Keratinocyte (primary cell): ENCODE data around the gene LEFTY1. TPM values are rescaled to one million over a fixed set of nuclear protein-coding genes. Genes with fewer than 3 reads are reported as not detected.
A peak's percentile ranks its signal among the peaks of the same experiment; 100 is the strongest.

ENCODE experiments used
- DNase-seq: peaks from one replicate; pipeline ENCODE4 v3.0.0-alpha.2; 2011; ENCODE audit warnings: low read depth, missing footprints, low spot score
- FAIRE-seq: peaks from 2 replicates; lab custom pipeline; 2011; peaks lifted over from hg19 to GRCh38; lab: Jason Lieb, UNC
- H2AFZ ChIP-seq: 2 replicates; pipeline ENCODE4 v1.6.0; 2012; ENCODE audit warnings: low read length, control low read depth, inconsistent platforms; ENCODE audit not compliant: control insufficient read depth
- H3K27ac ChIP-seq: 2 replicates; pipeline ENCODE4 v1.5.1; 2011; ENCODE audit warnings: low read length; ENCODE audit not compliant: control insufficient read depth, insufficient read depth
- H3K27me3 ChIP-seq: 3 replicates; pipeline ENCODE4 v1.6.0; 2011; ENCODE audit warnings: low read length; ENCODE audit not compliant: control insufficient read depth, insufficient read depth; ENCODE audit errors: extremely low read depth
- H3K36me3 ChIP-seq, 2 experiments: 2 replicates in 1 of 2; 3 replicates in 1 of 2; pipeline ENCODE4 v1.5.1; 2011; ENCODE audit warnings: low read length in 2 of 2, mild to moderate bottlenecking in 1 of 2; ENCODE audit not compliant: control insufficient read depth in 2 of 2, insufficient read depth in 2 of 2; ENCODE audit errors: extremely low read depth in 1 of 2
- H3K4me1 ChIP-seq: 3 replicates; pipeline ENCODE4 v1.5.1; 2011; ENCODE audit warnings: low read length; ENCODE audit not compliant: control insufficient read depth, insufficient read depth; ENCODE audit errors: extremely low read depth
- H3K4me2 ChIP-seq: 3 replicates; pipeline ENCODE4 v1.6.0; 2011; ENCODE audit warnings: low read depth, low read length; ENCODE audit not compliant: control insufficient read depth, insufficient read depth; ENCODE audit errors: extremely low read depth
- H3K4me3 ChIP-seq, 3 experiments: fragments of 200-600 bp in 1 of 3; sonication (generic) in 1 of 3; 2 replicates in 2 of 3; 3 replicates in 1 of 3; pipeline ENCODE4 v1.5.1; 2011 to 2016; ENCODE audit warnings: low read length in 3 of 3, mild to moderate bottlenecking in 3 of 3, control low read depth in 2 of 3, inconsistent platforms in 1 of 3, low read depth in 1 of 3, mixed read lengths in 1 of 3, mixed run types in 1 of 3, moderate library complexity in 1 of 3; ENCODE audit not compliant: control insufficient read depth in 2 of 3, insufficient read depth in 2 of 3; ENCODE audit errors: extremely low read depth in 1 of 3
- H3K79me2 ChIP-seq: 2 replicates; pipeline ENCODE4 v1.6.0; 2012; ENCODE audit warnings: low read length; ENCODE audit not compliant: control insufficient read depth, insufficient read depth
- H3K9ac ChIP-seq: 3 replicates; pipeline ENCODE4 v1.6.0; 2011; ENCODE audit warnings: low read length; ENCODE audit not compliant: control insufficient read depth, insufficient read depth; ENCODE audit errors: extremely low read depth
- H3K9me1 ChIP-seq: 3 replicates; pipeline ENCODE4 v1.6.0; 2011; ENCODE audit warnings: low read length; ENCODE audit not compliant: control insufficient read depth, insufficient read depth; ENCODE audit errors: extremely low read depth
- H3K9me3 ChIP-seq: 2 replicates; pipeline ENCODE4 v1.5.1; 2012; ENCODE audit warnings: low read depth, low read length; ENCODE audit not compliant: control insufficient read depth
- H4K20me1 ChIP-seq: 3 replicates; pipeline ENCODE4 v1.6.0; 2011; ENCODE audit warnings: low read length; ENCODE audit not compliant: control insufficient read depth, insufficient read depth; ENCODE audit errors: extremely low read depth
- EZH2 ChIP-seq: IDR thresholded peaks from one replicate; pipeline ENCODE4 v1.6.1; 2012; ENCODE audit warnings: inconsistent platforms, mild to moderate bottlenecking, low read length, moderate library complexity
- dilution Hi-C: fragments of 300-500 bp; cut with MboI; formaldehyde crosslinking; loops from one replicate; pipeline ENCODE4 v1.7.0; 2020; ENCODE audit warnings: low sequenced_read_pairs; ENCODE audit not compliant: extremely low pct_ligation_motif_present
- polyA plus RNA-seq, 5 experiments: library from polyadenylated mRNA; depleted of rRNA in 3 of 5; stranded (reverse) in 3 of 5; stranded (forward) in 1 of 5; unstranded in 1 of 5; fragments of >200 nt; gene quantifications; 1 replicate in 1 of 5; 2 replicates in 3 of 5; 3 replicates in 1 of 5; pipeline versions ENCODE4 v1.2.1 to v1.2.3, GENCODE V29; 2011 to 2012; ENCODE audit warnings: missing spikeins in 2 of 5, low read depth in 1 of 5, low replicate concordance in 1 of 5
- TF ChIP-seq, protein P1 (sequence below), 3 experiments: IDR thresholded peaks in 1 of 3; conservative IDR thresholded peaks in 1 of 3; optimal IDR thresholded peaks in 1 of 3; 2 replicates in 2 of 3; 3 replicates in 1 of 3; pipeline versions ENCODE3 to v1.5.1; 2011; ENCODE audit warnings: low read length in 3 of 3, mild to moderate bottlenecking in 3 of 3, moderate library complexity in 2 of 3, control low read depth in 1 of 3, inconsistent platforms in 1 of 3; ENCODE audit not compliant: insufficient read depth in 2 of 3; ENCODE audit errors: extremely low read depth in 1 of 3

LEFTY1 gene
- polyA plus RNA-seq, 1 donor (not counting 4 experiments of a cell fraction or from before 2014, with no cell fraction given), result not detected

GRCh38 chr1:225883616-225884265, 5.2 kb downstream of the LEFTY1 start:
- DNase-seq (no peak), FAIRE-seq (no peak)
- H3K9me3 ChIP-seq, result no peaks in the 10 kb centered on the region
- H3K36me3 ChIP-seq, result no peaks in the 10 kb centered on the region
- dilution Hi-C loops, result no loop called here
- no peak overlapping the region for H3K4me2 ChIP-seq
- H3K9ac ChIP-seq, result no peak overlapping the region
- peaks cover 18% of the 10 kb centered on the region for H3K4me1 ChIP-seq
- H4K20me1 ChIP-seq, result peaks cover 8% of the 10 kb centered on the region
- H3K79me2 ChIP-seq, result peaks cover 7% of the 10 kb centered on the region
- H2AFZ ChIP-seq, result no peak overlapping the region
- TF ChIP-seq, protein P1, sequence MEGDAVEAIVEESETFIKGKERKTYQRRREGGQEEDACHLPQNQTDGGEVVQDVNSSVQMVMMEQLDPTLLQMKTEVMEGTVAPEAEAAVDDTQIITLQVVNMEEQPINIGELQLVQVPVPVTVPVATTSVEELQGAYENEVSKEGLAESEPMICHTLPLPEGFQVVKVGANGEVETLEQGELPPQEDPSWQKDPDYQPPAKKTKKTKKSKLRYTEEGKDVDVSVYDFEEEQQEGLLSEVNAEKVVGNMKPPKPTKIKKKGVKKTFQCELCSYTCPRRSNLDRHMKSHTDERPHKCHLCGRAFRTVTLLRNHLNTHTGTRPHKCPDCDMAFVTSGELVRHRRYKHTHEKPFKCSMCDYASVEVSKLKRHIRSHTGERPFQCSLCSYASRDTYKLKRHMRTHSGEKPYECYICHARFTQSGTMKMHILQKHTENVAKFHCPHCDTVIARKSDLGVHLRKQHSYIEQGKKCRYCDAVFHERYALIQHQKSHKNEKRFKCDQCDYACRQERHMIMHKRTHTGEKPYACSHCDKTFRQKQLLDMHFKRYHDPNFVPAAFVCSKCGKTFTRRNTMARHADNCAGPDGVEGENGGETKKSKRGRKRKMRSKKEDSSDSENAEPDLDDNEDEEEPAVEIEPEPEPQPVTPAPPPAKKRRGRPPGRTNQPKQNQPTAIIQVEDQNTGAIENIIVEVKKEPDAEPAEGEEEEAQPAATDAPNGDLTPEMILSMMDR (optimal IDR thresholded peaks at IDR 0.05 in 1 of 3, IDR thresholded peaks at IDR 0.05 in 1 of 3, conservative IDR thresholded peaks at IDR 0.05 in 1 of 3; ENCODE audit: extremely low read depth in 1 of 3, insufficient read depth in 2 of 3, low read length in 3 of 3), result peak in 1 of 3 experiments; percentile 13
- TF ChIP-seq EZH2, result no peak
- H3K4me3 ChIP-seq, result no peak overlapping the region
- H3K9me1 ChIP-seq, result no peaks in the 10 kb centered on the region
- H3K27me3 ChIP-seq, result no peaks in the 10 kb centered on the region
- H3K27ac ChIP-seq, result no peak overlapping the region

- Histone ChIP-seq H3K27ac (peak overlapping the region; percentile 40), H3K9me3 (no peaks in the 10 kb centered on the region), H4K20me1 (peaks cover 8% of the 10 kb centered on the region), H3K27me3 (no peaks in the 10 kb centered on the region), H3K4me1 (peaks cover 18% of the 10 kb centered on the region), H3K9ac (peak overlapping the region; percentile 75), H3K4me3 (peak overlapping the region; percentile 73 to 80 (median 78)), H3K79me2 (peaks cover 7% of the 10 kb centered on the region), H3K36me3 (no peaks in the 10 kb centered on the region), H2AFZ (peak overlapping the region; percentile 86), H3K4me2 (peak overlapping the region; percentile 88), H3K9me1 (no peaks in the 10 kb centered on the region)
- TF ChIP-seq, protein P1 (optimal IDR thresholded peaks at IDR 0.05 in 1 of 3, IDR thresholded peaks at IDR 0.05 in 1 of 3, conservative IDR thresholded peaks at IDR 0.05 in 1 of 3; ENCODE audit: extremely low read depth in 1 of 3, insufficient read depth in 2 of 3, low read length in 3 of 3), result no peak
- no peak for TF ChIP-seq EZH2
- FAIRE-seq (no peak), DNase-seq (no peak)
- dilution Hi-C loops, result no loop called here
Observed at GRCh38 chr1:225882694-225883615, 6.0 kb downstream of the LEFTY1 start.
